ENCODE measurements around the gene RAB25. TPM values are rescaled to one million over a fixed set of nuclear protein-coding genes. Genes with fewer than 3 reads are reported as not detected.

The RAB25 gene
- total and polyA plus RNA-seq, 2 experiments from 2014 or later, result 71.1 to 106 TPM

GRCh38 chr1:156079762-156080161, 18.8 kb downstream of the RAB25 start:
- no peak overlapping the region for H2AFZ ChIP-seq
- H3K4me1 ChIP-seq (ENCODE audit: insufficient read depth), result peaks cover 35% of the 10 kb centered on the region
- peak overlapping the region; percentile 88 for H3K4me2 ChIP-seq
- H4K20me1 ChIP-seq (ENCODE audit: insufficient read depth, poor library complexity, severe bottlenecking), result peaks cover 49% of the 10 kb centered on the region
- no peak for DNase-seq (ENCODE audit: low spot score)
- WGBS (ENCODE audit: low lambda C conversion rate, missing lambda C conversion rate), result 48% methylated on average over 5 of the region's 5 CpGs
- peaks cover 88% of the 10 kb centered on the region for H3K79me2 ChIP-seq
- H3K9me3 ChIP-seq (ENCODE audit: low read depth), result no peaks in the 10 kb centered on the region
- TF ChIP-seq EZH2 (IDR thresholded peaks at IDR 0.05; ENCODE audit: borderline replicate concordance) (no peak), EZH2phosphoT487 (IDR thresholded peaks at IDR 0.05; ENCODE audit: low read depth, severe bottlenecking, unreplicated experiment) (no peak), CTCF (IDR thresholded peaks at IDR 0.05; ENCODE audit: poor library complexity) (no peak)
- H3K9me2 ChIP-seq (replicated peaks; ENCODE audit: insufficient read depth), result no peaks in the 10 kb centered on the region
- peak overlapping the region; percentile 93 for H3K27ac ChIP-seq
- no peaks in the 10 kb centered on the region for H3K36me3 ChIP-seq (replicated peaks; ENCODE audit: insufficient read depth, low read depth)
- no peaks in the 10 kb centered on the region for H3K27me3 ChIP-seq
- H3K4me3 ChIP-seq, result peak overlapping the region; percentile 91

GRCh38 chr1:156080241-156080862, 19.4 kb downstream of the RAB25 start:
- H2AFZ ChIP-seq, result no peak overlapping the region
- peaks cover 43% of the 10 kb centered on the region for H4K20me1 ChIP-seq (ENCODE audit: insufficient read depth, poor library complexity, severe bottlenecking)
- no peaks in the 10 kb centered on the region for H3K36me3 ChIP-seq (replicated peaks; ENCODE audit: insufficient read depth, low read depth)
- peaks cover 40% of the 10 kb centered on the region for H3K4me1 ChIP-seq (ENCODE audit: insufficient read depth)
- peak overlapping the region; percentile 88 for H3K4me2 ChIP-seq
- no peaks in the 10 kb centered on the region for H3K9me2 ChIP-seq (replicated peaks; ENCODE audit: insufficient read depth)
- no peaks in the 10 kb centered on the region for H3K9me3 ChIP-seq (ENCODE audit: low read depth)
- peak overlapping the region; percentile 93 for H3K27ac ChIP-seq
- peak overlapping the region; percentile 91 for H3K4me3 ChIP-seq
- no peak for TF ChIP-seq CTCF (IDR thresholded peaks at IDR 0.05; ENCODE audit: poor library complexity)
- TF ChIP-seq EZH2 (IDR thresholded peaks at IDR 0.05; ENCODE audit: borderline replicate concordance), result no peak
- TF ChIP-seq EZH2phosphoT487 (IDR thresholded peaks at IDR 0.05; ENCODE audit: low read depth, severe bottlenecking, unreplicated experiment), result no peak
- peaks cover 88% of the 10 kb centered on the region for H3K79me2 ChIP-seq
- no peaks in the 10 kb centered on the region for H3K27me3 ChIP-seq
- no peak for DNase-seq (ENCODE audit: low spot score)
- WGBS (ENCODE audit: low lambda C conversion rate, missing lambda C conversion rate), result 16% methylated on average over 8 of the region's 8 CpGs

- DNase-seq (ENCODE audit: low spot score), result no peak
- H3K4me1 ChIP-seq (ENCODE audit: insufficient read depth), result peaks cover 42% of the 10 kb centered on the region
- H3K9me3 ChIP-seq (ENCODE audit: low read depth), result no peaks in the 10 kb centered on the region
- TF ChIP-seq CTCF (IDR thresholded peaks at IDR 0.05; ENCODE audit: poor library complexity) (no peak), EZH2phosphoT487 (IDR thresholded peaks at IDR 0.05; ENCODE audit: low read depth, severe bottlenecking, unreplicated experiment) (no peak), EZH2 (IDR thresholded peaks at IDR 0.05; ENCODE audit: borderline replicate concordance) (no peak)
- H3K79me2 ChIP-seq, result peaks cover 88% of the 10 kb centered on the region
- no peaks in the 10 kb centered on the region for H3K36me3 ChIP-seq (replicated peaks; ENCODE audit: insufficient read depth, low read depth)
- peaks cover 38% of the 10 kb centered on the region for H4K20me1 ChIP-seq (ENCODE audit: insufficient read depth, poor library complexity, severe bottlenecking)
- H2AFZ ChIP-seq, result peak overlapping the region; percentile 33
- no peaks in the 10 kb centered on the region for H3K27me3 ChIP-seq
- peak overlapping the region; percentile 88 for H3K4me2 ChIP-seq
- H3K9me2 ChIP-seq (replicated peaks; ENCODE audit: insufficient read depth), result no peaks in the 10 kb centered on the region
- H3K4me3 ChIP-seq, result peak overlapping the region; percentile 91
- WGBS (ENCODE audit: low lambda C conversion rate, missing lambda C conversion rate), result 0% methylated on average over 1 of the region's 4 CpGs
- peak overlapping the region; percentile 93 for H3K27ac ChIP-seq
Measured at GRCh38 chr1:156080863-156081179, 19.9 kb downstream of the RAB25 start.
